ENCODE results near the gene LILRA2.

LILRA2 gene

DNA sequence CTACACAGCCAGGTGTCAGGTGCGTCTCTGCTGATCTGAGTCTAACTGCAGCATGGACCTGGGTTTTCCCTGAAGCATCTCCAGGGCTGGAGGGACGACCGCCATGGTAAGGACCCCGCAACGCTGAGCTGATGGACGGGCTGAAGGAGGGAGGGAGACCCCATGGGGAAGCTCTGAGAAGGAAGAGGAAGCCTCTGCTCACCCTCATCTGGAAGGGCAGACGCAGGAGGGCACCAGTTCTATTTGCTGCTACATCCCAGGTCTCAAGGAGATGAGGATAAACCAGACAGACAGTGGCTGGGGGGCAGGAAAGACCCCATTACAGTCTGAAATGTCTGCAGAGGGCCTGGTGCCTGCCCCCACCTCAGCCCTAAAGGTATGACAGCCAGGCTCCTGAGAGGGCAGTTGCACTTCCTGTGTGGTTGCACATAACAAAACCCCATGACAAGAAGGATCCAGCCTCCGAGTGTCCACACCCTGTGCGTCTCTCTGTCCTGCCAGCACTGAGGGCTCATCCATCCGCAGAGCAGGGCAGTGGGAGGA is at the start of gene LILRA2:
LILRA2 (plus strand) TSS at position 461 of the 543 bp plus-strand sequence. CDS start 89 bp downstream, outside the sequence.
- no peak within 1 kb of the TSS for H3K4me3 ChIP-seq
- no peaks in the 10 kb centered on the region for H3K9me3 ChIP-seq (ENCODE audit: low read depth, low read length)
- no peaks in the 10 kb centered on the region for H3K36me3 ChIP-seq (ENCODE audit: insufficient read depth, low read length)
- DNase-seq (ENCODE audit: low read depth, low spot score): no peak
- H3K9ac ChIP-seq (ENCODE audit: insufficient read length): no peak within 1 kb of the TSS
- no peak within 1 kb of the TSS for H3K27ac ChIP-seq
- no peak for TF ChIP-seq FOXP2 (optimal IDR thresholded peaks at IDR 0.05; ENCODE audit: control extremely low read depth, extremely low read length, insufficient read depth)
- no peak for TF ChIP-seq EZH2 (IDR thresholded peaks at IDR 0.05)
- TF ChIP-seq POLR2AphosphoS5 (IDR thresholded peaks at IDR 0.05; ENCODE audit: borderline replicate concordance, low read depth, low read length): no peak

DNA sequence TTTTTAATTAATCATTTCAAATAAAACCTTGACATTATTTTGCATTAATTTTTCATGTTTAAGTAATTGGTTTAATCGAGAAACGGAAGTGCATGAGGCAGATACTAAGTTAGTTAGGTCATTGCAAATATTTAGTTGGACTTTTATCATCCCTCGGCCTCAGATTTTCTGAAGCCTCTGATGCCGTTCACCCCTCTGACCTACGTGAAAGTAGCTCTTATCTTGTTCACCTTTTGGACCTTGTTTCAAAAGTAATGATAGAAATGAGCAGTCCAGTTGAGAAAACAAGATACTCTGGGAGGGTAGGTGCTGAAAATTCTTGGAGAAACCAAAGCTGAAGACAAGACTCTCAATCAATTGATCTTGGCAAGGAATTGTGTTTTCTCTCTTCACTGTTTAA is 48.0 kb upstream of the LILRA2 start:
- no peak for DNase-seq (ENCODE audit: low read depth, low spot score)
- TF ChIP-seq POLR2AphosphoS5 (IDR thresholded peaks at IDR 0.05; ENCODE audit: borderline replicate concordance, low read depth, low read length) (no peak), EZH2 (IDR thresholded peaks at IDR 0.05) (no peak)
- H3K9ac ChIP-seq (ENCODE audit: insufficient read length): no peak overlapping the region
- H3K9me3 ChIP-seq (ENCODE audit: low read depth, low read length): no peaks in the 10 kb centered on the region
- no peaks in the 10 kb centered on the region for H3K36me3 ChIP-seq (ENCODE audit: insufficient read depth, low read length)
- H3K4me3 ChIP-seq: no peak overlapping the region
- H3K27ac ChIP-seq: no peak overlapping the region

DNA sequence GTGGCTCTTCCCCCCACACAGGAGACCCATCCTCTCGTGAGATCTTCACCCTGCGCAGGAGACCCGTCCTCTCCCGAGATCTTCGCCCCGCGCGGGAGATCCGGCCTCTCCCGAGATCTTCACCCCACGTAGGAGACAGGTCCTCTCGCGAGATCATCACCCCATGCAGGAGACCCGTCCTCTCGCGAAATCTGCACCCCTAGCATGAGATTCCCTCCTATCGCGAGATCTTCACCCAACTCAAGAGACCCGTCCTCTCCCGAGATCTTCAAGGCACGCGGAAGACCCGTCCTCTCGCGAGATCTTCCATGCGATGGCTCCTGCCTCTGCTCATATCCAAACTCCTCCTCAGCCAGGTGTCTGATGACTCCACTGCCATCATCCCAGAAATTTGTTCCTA is 46.6 kb upstream of the LILRA2 start:
- Histone ChIP-seq H3K36me3 (ENCODE audit: insufficient read depth, low read length) (no peaks in the 10 kb centered on the region), H3K9me3 (ENCODE audit: low read depth, low read length) (no peaks in the 10 kb centered on the region), H3K9ac (ENCODE audit: insufficient read length) (no peak overlapping the region), H3K27ac (no peak overlapping the region), H3K4me3 (no peak overlapping the region)
- no peak for DNase-seq (ENCODE audit: low read depth, low spot score)
- TF ChIP-seq FOXP2 (optimal IDR thresholded peaks at IDR 0.05; ENCODE audit: control extremely low read depth, extremely low read length, insufficient read depth) (no peak), POLR2AphosphoS5 (IDR thresholded peaks at IDR 0.05; ENCODE audit: borderline replicate concordance, low read depth, low read length) (no peak), EZH2 (IDR thresholded peaks at IDR 0.05) (no peak)

DNA sequence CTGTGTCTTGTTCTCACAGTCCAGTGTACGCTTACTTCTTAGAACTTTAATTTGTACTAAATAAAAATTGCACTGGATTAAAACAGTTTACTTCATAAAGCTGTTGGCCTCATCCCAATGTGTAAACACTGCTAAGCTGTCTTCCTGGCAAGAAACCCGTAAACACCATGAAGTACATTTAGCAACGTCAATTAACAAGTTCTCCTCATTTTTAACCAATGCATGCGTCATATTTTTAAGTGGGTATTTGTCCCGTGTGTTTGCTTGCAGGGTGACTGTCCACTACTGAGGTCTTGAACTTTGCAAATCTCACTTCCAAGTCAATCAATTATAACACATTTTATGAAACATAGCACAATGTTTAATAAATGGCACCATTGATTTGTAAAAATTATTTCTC is 42.7 kb upstream of the LILRA2 start:
- Histone ChIP-seq H3K9me3 (ENCODE audit: low read depth, low read length) (no peaks in the 10 kb centered on the region), H3K36me3 (ENCODE audit: insufficient read depth, low read length) (no peaks in the 10 kb centered on the region)

DNA sequence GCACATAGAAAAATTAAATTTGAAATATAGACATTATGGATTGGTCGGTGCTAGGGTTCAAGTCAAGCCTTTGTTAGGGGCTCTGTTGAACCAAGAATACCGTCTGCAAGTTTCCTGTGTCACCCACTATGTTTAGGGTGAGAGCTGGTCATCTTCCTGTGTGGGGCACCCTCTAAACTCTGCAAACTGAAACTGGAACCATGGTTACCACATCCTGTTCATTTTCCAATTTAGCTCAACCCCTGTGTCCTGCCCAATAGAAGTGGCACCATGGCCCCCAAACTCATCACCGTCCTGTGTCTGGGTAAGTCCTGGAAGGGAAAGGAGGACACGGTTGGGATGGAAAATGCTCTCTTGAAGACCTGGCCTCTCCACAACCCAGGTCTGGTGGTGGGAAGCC is 41.1 kb upstream of the LILRA2 start:
- H3K9ac ChIP-seq (ENCODE audit: insufficient read length): no peak overlapping the region
- no peak for TF ChIP-seq EZH2 (IDR thresholded peaks at IDR 0.05)
- no peak for TF ChIP-seq FOXP2 (optimal IDR thresholded peaks at IDR 0.05; ENCODE audit: control extremely low read depth, extremely low read length, insufficient read depth)
- no peak for TF ChIP-seq POLR2AphosphoS5 (IDR thresholded peaks at IDR 0.05; ENCODE audit: borderline replicate concordance, low read depth, low read length)
- H3K4me3 ChIP-seq: no peak overlapping the region
- no peaks in the 10 kb centered on the region for H3K36me3 ChIP-seq (ENCODE audit: insufficient read depth, low read length)
- H3K9me3 ChIP-seq (ENCODE audit: low read depth, low read length): no peaks in the 10 kb centered on the region
- no peak for DNase-seq (ENCODE audit: low read depth, low spot score)
- H3K27ac ChIP-seq: no peak overlapping the region

More for the DNA sequence above, 42.7 kb upstream of the LILRA2 start:
- Histone ChIP-seq H3K27ac (no peak overlapping the region), H3K9ac (ENCODE audit: insufficient read length) (no peak overlapping the region), H3K4me3 (no peak overlapping the region)
- no peak for DNase-seq (ENCODE audit: low read depth, low spot score)
- TF ChIP-seq FOXP2 (optimal IDR thresholded peaks at IDR 0.05; ENCODE audit: control extremely low read depth, extremely low read length, insufficient read depth) (no peak), EZH2 (IDR thresholded peaks at IDR 0.05) (no peak), POLR2AphosphoS5 (IDR thresholded peaks at IDR 0.05; ENCODE audit: borderline replicate concordance, low read depth, low read length) (no peak)

DNA sequence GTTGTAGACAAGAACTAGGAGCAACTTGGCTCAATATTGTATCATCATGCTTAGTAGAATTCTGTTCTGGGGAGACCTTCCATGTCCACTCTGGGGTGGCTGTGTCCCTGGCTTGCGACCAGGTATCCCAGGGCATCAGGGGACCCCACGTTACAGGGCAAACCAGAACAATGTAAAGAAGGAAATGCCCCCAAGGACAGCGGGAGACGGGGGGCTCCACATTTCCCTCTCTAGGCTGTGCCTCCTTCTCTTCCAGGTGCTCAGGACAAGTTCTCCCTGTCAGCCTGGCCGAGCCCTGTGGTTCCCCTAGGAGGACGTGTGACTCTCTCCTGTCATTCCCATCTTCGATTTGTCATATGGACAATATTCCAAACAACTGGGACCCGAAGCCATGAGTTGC is 40.1 kb upstream of the LILRA2 start:
- DNase-seq (ENCODE audit: low read depth, low spot score): no peak
- Histone ChIP-seq H3K4me3 (no peak overlapping the region), H3K9me3 (ENCODE audit: low read depth, low read length) (no peaks in the 10 kb centered on the region), H3K27ac (no peak overlapping the region), H3K9ac (ENCODE audit: insufficient read length) (no peak overlapping the region), H3K36me3 (ENCODE audit: insufficient read depth, low read length) (no peaks in the 10 kb centered on the region)
- TF ChIP-seq POLR2AphosphoS5 (IDR thresholded peaks at IDR 0.05; ENCODE audit: borderline replicate concordance, low read depth, low read length): no peak
- no peak for TF ChIP-seq FOXP2 (optimal IDR thresholded peaks at IDR 0.05; ENCODE audit: control extremely low read depth, extremely low read length, insufficient read depth)

DNA sequence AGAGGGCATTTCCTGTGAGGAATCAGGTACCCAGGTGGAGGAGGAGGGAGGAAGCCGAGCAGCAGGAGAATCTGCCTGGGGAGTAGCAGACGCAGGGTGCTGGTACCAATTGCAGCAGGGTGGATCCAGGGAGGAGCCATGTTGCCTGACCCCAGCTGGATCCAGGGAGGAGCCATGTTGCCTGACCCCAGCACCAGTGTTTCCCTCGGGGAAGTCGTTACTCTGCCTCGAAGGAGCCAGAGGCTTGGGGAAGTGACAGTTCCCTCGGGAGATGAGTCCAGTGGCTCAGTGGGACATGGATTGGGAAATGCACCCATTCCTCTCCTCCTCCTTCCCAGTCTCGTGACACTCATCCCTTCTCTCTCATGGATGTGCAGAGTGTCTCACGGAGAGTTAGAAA is 39.4 kb upstream of the LILRA2 start:
- Histone ChIP-seq H3K4me3 (no peak overlapping the region), H3K36me3 (ENCODE audit: insufficient read depth, low read length) (no peaks in the 10 kb centered on the region), H3K9ac (ENCODE audit: insufficient read length) (no peak overlapping the region), H3K27ac (no peak overlapping the region), H3K9me3 (ENCODE audit: low read depth, low read length) (no peaks in the 10 kb centered on the region)
- TF ChIP-seq POLR2AphosphoS5 (IDR thresholded peaks at IDR 0.05; ENCODE audit: borderline replicate concordance, low read depth, low read length): no peak
- TF ChIP-seq EZH2 (IDR thresholded peaks at IDR 0.05): no peak
- no peak for TF ChIP-seq FOXP2 (optimal IDR thresholded peaks at IDR 0.05; ENCODE audit: control extremely low read depth, extremely low read length, insufficient read depth)
- DNase-seq (ENCODE audit: low read depth, low spot score): no peak

DNA sequence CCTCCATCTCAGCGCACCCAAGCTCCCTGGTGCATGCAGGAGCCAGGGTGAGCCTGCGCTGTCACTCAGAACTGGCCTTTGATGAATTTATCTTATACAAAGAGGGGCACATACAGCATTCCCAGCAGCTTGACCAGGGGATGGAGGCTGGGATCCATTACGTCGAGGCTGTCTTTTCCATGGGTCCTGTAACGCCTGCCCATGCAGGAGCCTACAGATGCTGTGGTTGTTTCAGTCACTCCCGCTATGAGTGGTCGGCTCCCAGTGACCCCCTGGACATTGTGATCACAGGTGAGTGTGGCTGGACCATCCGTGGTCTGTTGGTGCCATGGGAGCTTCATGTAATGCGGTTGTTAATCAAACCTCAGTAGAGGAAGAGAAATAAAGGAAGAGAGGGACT is 38.0 kb upstream of the LILRA2 start:
- Histone ChIP-seq H3K4me3 (no peak overlapping the region), H3K9ac (ENCODE audit: insufficient read length) (no peak overlapping the region), H3K27ac (no peak overlapping the region), H3K36me3 (ENCODE audit: insufficient read depth, low read length) (no peaks in the 10 kb centered on the region), H3K9me3 (ENCODE audit: low read depth, low read length) (no peaks in the 10 kb centered on the region)
- no peak for DNase-seq (ENCODE audit: low read depth, low spot score)
- TF ChIP-seq FOXP2 (optimal IDR thresholded peaks at IDR 0.05; ENCODE audit: control extremely low read depth, extremely low read length, insufficient read depth) (no peak), EZH2 (IDR thresholded peaks at IDR 0.05) (no peak), POLR2AphosphoS5 (IDR thresholded peaks at IDR 0.05; ENCODE audit: borderline replicate concordance, low read depth, low read length) (no peak)

DNA sequence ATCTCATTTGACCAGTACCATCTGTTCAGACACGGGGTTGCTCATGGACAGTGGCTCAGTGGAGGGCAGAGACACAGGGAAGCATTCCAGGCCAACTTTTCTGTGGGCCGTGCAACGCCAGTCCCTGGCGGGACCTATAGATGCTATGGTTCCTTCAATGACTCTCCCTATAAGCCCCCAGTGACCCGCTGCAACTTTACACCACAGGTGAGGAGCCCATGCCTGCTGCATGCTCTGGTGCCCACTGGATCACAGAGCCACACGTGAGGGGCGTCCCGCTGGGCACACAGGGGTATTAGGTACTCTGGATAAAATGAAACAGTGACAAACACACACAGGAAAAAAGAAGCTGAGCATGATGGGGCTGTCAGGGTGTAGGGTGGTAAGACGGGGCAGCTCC is 36.6 kb upstream of the LILRA2 start:
- H3K9me3 ChIP-seq (ENCODE audit: low read depth, low read length): no peaks in the 10 kb centered on the region
- no peak overlapping the region for H3K27ac ChIP-seq
- no peaks in the 10 kb centered on the region for H3K36me3 ChIP-seq (ENCODE audit: insufficient read depth, low read length)
- no peak overlapping the region for H3K9ac ChIP-seq (ENCODE audit: insufficient read length)
- DNase-seq (ENCODE audit: low read depth, low spot score): no peak
- no peak for TF ChIP-seq POLR2AphosphoS5 (IDR thresholded peaks at IDR 0.05; ENCODE audit: borderline replicate concordance, low read depth, low read length)
- TF ChIP-seq EZH2 (IDR thresholded peaks at IDR 0.05): no peak
- no peak for TF ChIP-seq FOXP2 (optimal IDR thresholded peaks at IDR 0.05; ENCODE audit: control extremely low read depth, extremely low read length, insufficient read depth)
- no peak overlapping the region for H3K4me3 ChIP-seq
